ENCODE results near the gene KBTBD13. TPM values are rescaled to one million over a fixed set of nuclear protein-coding genes. Genes with fewer than 3 reads are reported as not detected.

Gene KBTBD13
- polyA plus RNA-seq, 1 donor (not counting 4 experiments of a cell fraction or from before 2014, with no cell fraction given): not detected

- Histone ChIP-seq H3K36me3 (ENCODE audit: control insufficient read depth in 2 of 2, extremely low read depth in 1 of 2, insufficient read depth in 2 of 2, low read length in 2 of 2) (no peaks in the 10 kb centered on the region), H3K9ac (ENCODE audit: control insufficient read depth, extremely low read depth, insufficient read depth, low read length) (no peak overlapping the region), H3K4me2 (ENCODE audit: control insufficient read depth, extremely low read depth, insufficient read depth, low read depth, low read length) (peak overlapping the region; percentile 86), H3K79me2 (ENCODE audit: control insufficient read depth, insufficient read depth, low read length) (no peaks in the 10 kb centered on the region), H3K27ac (ENCODE audit: control insufficient read depth, insufficient read depth, low read length) (no peak overlapping the region), H3K9me3 (ENCODE audit: control insufficient read depth, low read depth, low read length) (no peaks in the 10 kb centered on the region), H3K27me3 (ENCODE audit: control insufficient read depth, extremely low read depth, insufficient read depth, low read length) (no peaks in the 10 kb centered on the region), H3K4me3 (ENCODE audit: control insufficient read depth in 2 of 3, extremely low read depth in 1 of 3, insufficient read depth in 2 of 3, low read depth in 1 of 3, low read length in 3 of 3) (peak overlapping the region in 1 of 3 experiments; percentile 55), H4K20me1 (ENCODE audit: control insufficient read depth, extremely low read depth, insufficient read depth, low read length) (no peaks in the 10 kb centered on the region), H3K4me1 (ENCODE audit: control insufficient read depth, extremely low read depth, insufficient read depth, low read length) (peaks cover 2% of the 10 kb centered on the region), H3K9me1 (ENCODE audit: control insufficient read depth, extremely low read depth, insufficient read depth, low read length) (no peaks in the 10 kb centered on the region), H2AFZ (ENCODE audit: control insufficient read depth, low read length) (no peak overlapping the region)
- FAIRE-seq (peak; percentile 65), DNase-seq (ENCODE audit: low read depth, low spot score) (peak; percentile 62)
- TF ChIP-seq EZH2 (IDR thresholded peaks at IDR 0.05; ENCODE audit: low read length): no peak
- no peak for TF ChIP-seq CTCF (optimal IDR thresholded peaks at IDR 0.05 in 1 of 3, IDR thresholded peaks at IDR 0.05 in 1 of 3, conservative IDR thresholded peaks at IDR 0.05 in 1 of 3; ENCODE audit: extremely low read depth in 1 of 3, insufficient read depth in 2 of 3, low read length in 3 of 3)
- dilution Hi-C loops (cut with MboI; ENCODE audit: extremely low pct_ligation_motif_present, low sequenced_read_pairs): no loop called here
Measured at GRCh38 chr15:65049418-65049840, 27.1 kb upstream of the KBTBD13 start.

GRCh38 chr15:65050270-65050669 lies 26.3 kb upstream of the KBTBD13 start:
- Histone ChIP-seq H3K4me3 (ENCODE audit: control insufficient read depth in 2 of 3, extremely low read depth in 1 of 3, insufficient read depth in 2 of 3, low read depth in 1 of 3, low read length in 3 of 3) (no peak overlapping the region), H3K36me3 (ENCODE audit: control insufficient read depth in 2 of 2, extremely low read depth in 1 of 2, insufficient read depth in 2 of 2, low read length in 2 of 2) (no peaks in the 10 kb centered on the region), H3K27me3 (ENCODE audit: control insufficient read depth, extremely low read depth, insufficient read depth, low read length) (no peaks in the 10 kb centered on the region), H4K20me1 (ENCODE audit: control insufficient read depth, extremely low read depth, insufficient read depth, low read length) (no peaks in the 10 kb centered on the region), H3K4me2 (ENCODE audit: control insufficient read depth, extremely low read depth, insufficient read depth, low read depth, low read length) (no peak overlapping the region), H3K9me3 (ENCODE audit: control insufficient read depth, low read depth, low read length) (no peaks in the 10 kb centered on the region), H3K27ac (ENCODE audit: control insufficient read depth, insufficient read depth, low read length) (no peak overlapping the region), H3K79me2 (ENCODE audit: control insufficient read depth, insufficient read depth, low read length) (no peaks in the 10 kb centered on the region), H3K9ac (ENCODE audit: control insufficient read depth, extremely low read depth, insufficient read depth, low read length) (no peak overlapping the region), H3K4me1 (ENCODE audit: control insufficient read depth, extremely low read depth, insufficient read depth, low read length) (no peaks in the 10 kb centered on the region), H3K9me1 (ENCODE audit: control insufficient read depth, extremely low read depth, insufficient read depth, low read length) (no peaks in the 10 kb centered on the region), H2AFZ (ENCODE audit: control insufficient read depth, low read length) (no peak overlapping the region)
- dilution Hi-C loops (cut with MboI; ENCODE audit: extremely low pct_ligation_motif_present, low sequenced_read_pairs): no loop called here
- TF ChIP-seq CTCF (optimal IDR thresholded peaks at IDR 0.05 in 1 of 3, IDR thresholded peaks at IDR 0.05 in 1 of 3, conservative IDR thresholded peaks at IDR 0.05 in 1 of 3; ENCODE audit: extremely low read depth in 1 of 3, insufficient read depth in 2 of 3, low read length in 3 of 3) (no peak), EZH2 (IDR thresholded peaks at IDR 0.05; ENCODE audit: low read length) (no peak)
- DNase-seq (ENCODE audit: low read depth, low spot score): no peak
- no peak for FAIRE-seq

All from keratinocyte (primary cell).